ENCODE measurements around the gene PTX3.
A peak's percentile ranks its signal among the peaks of the same experiment; 100 is the strongest.

PTX3 gene

GRCh38 chr3:157479464-157480243 is 43.0 kb downstream of the PTX3 start:
- DNase-seq, result no peak

GRCh38 chr3:157487339-157487738 is 50.7 kb downstream of the PTX3 start:
- DNase-seq, result no peak

GRCh38 chr3:157488144-157488543 is 51.5 kb downstream of the PTX3 start:
- DNase-seq, result no peak

GRCh38 chr3:157491136-157491535 is 54.5 kb downstream of the PTX3 start:
- peak; percentile 12 for DNase-seq

All from NCI-H2171 treated with DMSO at 0.1 percent for 48 hours (cell line).